ENCODE results near the gene INPPL1.
"Not testable (repeated sequence)": the region's sequence is repeated elsewhere in the genome, so short reads cannot be mapped to it uniquely, and the experiment has no call there.

The INPPL1 gene

DNA sequence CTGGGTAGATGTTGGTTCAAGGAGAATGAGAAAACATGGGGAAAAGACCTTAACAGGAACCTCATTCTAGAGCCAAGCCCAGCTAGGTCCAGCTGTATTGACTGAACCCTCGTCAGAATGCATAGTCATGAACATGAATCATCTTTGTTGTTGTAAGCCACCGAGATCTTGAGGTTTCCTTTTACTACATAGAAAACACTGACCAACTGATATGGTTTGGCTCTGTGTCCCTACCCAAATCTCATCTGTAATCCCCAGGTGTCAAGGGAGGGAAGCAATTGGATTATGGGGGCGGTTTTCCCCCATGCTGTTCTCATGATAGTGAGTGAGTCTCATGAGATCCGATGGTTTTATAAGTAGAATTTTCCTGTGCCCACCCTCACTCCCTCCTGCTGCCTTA is 38.8 kb downstream of the INPPL1 start:
- TF ChIP-seq, protein P1, sequence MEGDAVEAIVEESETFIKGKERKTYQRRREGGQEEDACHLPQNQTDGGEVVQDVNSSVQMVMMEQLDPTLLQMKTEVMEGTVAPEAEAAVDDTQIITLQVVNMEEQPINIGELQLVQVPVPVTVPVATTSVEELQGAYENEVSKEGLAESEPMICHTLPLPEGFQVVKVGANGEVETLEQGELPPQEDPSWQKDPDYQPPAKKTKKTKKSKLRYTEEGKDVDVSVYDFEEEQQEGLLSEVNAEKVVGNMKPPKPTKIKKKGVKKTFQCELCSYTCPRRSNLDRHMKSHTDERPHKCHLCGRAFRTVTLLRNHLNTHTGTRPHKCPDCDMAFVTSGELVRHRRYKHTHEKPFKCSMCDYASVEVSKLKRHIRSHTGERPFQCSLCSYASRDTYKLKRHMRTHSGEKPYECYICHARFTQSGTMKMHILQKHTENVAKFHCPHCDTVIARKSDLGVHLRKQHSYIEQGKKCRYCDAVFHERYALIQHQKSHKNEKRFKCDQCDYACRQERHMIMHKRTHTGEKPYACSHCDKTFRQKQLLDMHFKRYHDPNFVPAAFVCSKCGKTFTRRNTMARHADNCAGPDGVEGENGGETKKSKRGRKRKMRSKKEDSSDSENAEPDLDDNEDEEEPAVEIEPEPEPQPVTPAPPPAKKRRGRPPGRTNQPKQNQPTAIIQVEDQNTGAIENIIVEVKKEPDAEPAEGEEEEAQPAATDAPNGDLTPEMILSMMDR (IDR thresholded peaks at IDR 0.05; ENCODE audit: low read depth, low read length) = no peak

DNA sequence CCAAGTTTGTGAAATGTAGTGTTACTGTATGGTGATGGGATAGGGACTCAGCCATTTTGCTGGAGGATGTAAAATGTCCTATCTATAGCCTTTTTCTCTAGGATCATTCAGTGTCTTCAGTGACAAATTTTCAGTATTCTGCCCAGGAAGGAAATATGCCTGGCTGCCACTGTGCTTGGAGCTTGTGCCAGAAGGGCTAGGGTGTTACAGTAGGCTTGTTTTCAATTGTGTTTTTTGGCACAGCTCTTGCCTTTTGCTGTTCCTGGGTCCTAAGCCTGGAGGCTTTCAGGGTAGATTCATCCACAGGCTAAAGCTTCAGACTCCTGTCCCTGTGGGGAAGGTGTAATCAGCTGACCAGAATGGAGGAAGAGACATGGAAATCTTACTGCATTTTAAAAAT is 41.4 kb downstream of the INPPL1 start:
- TF ChIP-seq, protein P1 (IDR thresholded peaks at IDR 0.05; ENCODE audit: low read depth, low read length) = no peak

More for the DNA sequence above, 38.8 kb downstream of the INPPL1 start:
- no peak overlapping the region for H3K4me3 ChIP-seq (ENCODE audit: low read depth, low read length)

GRCh38 chr11:72266960-72267359 is 42.4 kb downstream of the INPPL1 start:
- not testable (repeated sequence) for H3K4me3 ChIP-seq (ENCODE audit: low read depth, low read length)

More for the DNA sequence above, 41.4 kb downstream of the INPPL1 start:
- H3K4me3 ChIP-seq (ENCODE audit: low read depth, low read length) = no peak overlapping the region

GRCh38 chr11:72267956-72268617 is 43.5 kb downstream of the INPPL1 start:
- H3K4me3 ChIP-seq (ENCODE audit: low read depth, low read length) = no peak overlapping the region
- TF ChIP-seq, protein P1 (IDR thresholded peaks at IDR 0.05; ENCODE audit: low read depth, low read length) = no peak

DNA sequence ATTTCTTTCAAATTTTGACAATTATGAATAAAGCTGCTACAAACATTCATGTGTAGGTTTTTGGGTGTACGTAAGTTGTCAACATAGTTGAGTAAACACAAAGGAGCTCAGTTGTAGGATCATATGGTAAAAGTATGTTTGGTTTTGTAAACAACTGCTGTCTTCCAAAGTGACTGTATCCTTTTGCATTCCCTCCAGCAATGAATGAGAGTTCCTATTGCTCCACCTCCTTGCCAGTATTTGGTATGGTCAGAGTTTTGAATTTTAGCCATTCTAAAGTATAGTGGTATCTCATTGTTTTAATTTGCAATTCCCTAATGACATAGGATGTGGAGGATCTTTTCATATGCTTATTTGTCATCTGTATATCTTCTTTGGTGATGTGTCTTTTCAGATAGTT is 47.4 kb downstream of the INPPL1 start:
- TF ChIP-seq, protein P1 (IDR thresholded peaks at IDR 0.05; ENCODE audit: low read depth, low read length) = no peak
- H3K4me3 ChIP-seq (ENCODE audit: low read depth, low read length) = no peak overlapping the region

DNA sequence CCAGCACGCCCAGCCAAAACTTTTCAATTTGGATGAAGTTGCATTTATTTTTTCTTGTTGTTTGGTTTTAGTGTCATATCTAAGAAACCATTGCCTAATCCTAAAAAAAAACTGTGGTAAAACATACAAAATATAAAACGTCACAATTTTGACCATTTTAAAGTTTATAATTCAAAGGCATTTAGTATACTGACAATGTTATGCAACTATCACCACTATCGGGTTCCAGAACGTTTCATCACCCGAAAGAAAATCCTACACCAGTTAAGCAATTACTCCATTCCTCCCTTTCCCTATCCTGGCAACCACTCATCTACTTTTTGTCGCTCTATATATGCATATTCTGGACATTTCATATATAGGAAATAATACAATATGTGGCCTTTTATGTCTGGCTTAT is 49.9 kb downstream of the INPPL1 start:
- H3K4me3 ChIP-seq (ENCODE audit: low read depth, low read length) = no peak overlapping the region
- TF ChIP-seq, protein P1 (IDR thresholded peaks at IDR 0.05; ENCODE audit: low read depth, low read length) = no peak

DNA sequence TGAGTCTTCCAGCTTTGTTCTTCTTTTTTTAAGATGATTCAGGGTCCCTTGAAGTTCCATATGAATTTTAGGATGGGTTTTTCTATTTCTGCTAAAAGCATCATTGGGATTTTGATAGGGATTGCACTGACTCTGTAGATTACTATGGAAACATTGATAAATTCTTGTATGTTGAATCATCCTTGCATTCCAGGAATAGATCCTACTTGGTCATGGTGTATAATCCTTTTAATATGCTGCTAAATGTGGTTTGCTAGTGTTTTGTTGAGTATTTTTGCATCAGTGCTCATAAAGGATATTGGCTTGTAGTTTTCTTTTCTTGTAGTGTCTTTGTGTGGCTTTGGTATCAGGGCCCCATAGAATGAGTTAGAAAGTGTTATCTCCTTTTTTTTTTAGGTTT is 54.3 kb downstream of the INPPL1 start:
- TF ChIP-seq, protein P1 (IDR thresholded peaks at IDR 0.05; ENCODE audit: low read depth, low read length) = no peak
- no peak overlapping the region for H3K4me3 ChIP-seq (ENCODE audit: low read depth, low read length)

GRCh38 chr11:72280037-72280436 is 55.5 kb downstream of the INPPL1 start:
- H3K4me3 ChIP-seq (ENCODE audit: low read depth, low read length) = no peak overlapping the region
- TF ChIP-seq, protein P1 (IDR thresholded peaks at IDR 0.05; ENCODE audit: low read depth, low read length) = no peak
